Endothelial cell of umbilical vein (primary cell): Measurements from ENCODE around the gene MUC5AC. TPM values are rescaled to one million over a fixed set of nuclear protein-coding genes. Genes with fewer than 3 reads are reported as not detected.

Experiments used
- BruUV-seq: library from RNA; stranded (reverse); fragments of 400-500 nt; replicated peaks from 2 replicates; lab custom pipeline; 2021; lab: Mats Ljungman, UMichigan
- CTCF ChIA-PET: fragments of 300-600, 350-600 bp; sonication (Branson Sonifier 250); formaldehyde crosslinking; loops from one replicate; lab custom pipeline; 2021; ENCODE audit warnings: antibody characterized with exemption, inconsistent platforms; lab: Charles Lee
- POLR2A ChIA-PET: fragments of 300-600, 350-600 bp; sonication (Branson Sonifier 250); formaldehyde crosslinking; loops from one replicate; lab custom pipeline; 2021; ENCODE audit warnings: antibody characterized with exemption, inconsistent platforms; lab: Charles Lee
- DNase-seq: peaks from one replicate; pipeline ENCODE4 v3.0.0-alpha.2; 2011; ENCODE audit warnings: low read depth, low spot score
- FAIRE-seq: peaks from 2 replicates; lab custom pipeline; 2011; peaks lifted over from hg19 to GRCh38; lab: Jason Lieb, UNC
- H2AFZ ChIP-seq: 2 replicates; pipeline ENCODE4 v1.6.0; 2012; ENCODE audit warnings: low read depth, low read length, control low read depth, inconsistent platforms
- H3K27ac ChIP-seq: 2 replicates; pipeline ENCODE4 v1.5.1; 2011; ENCODE audit warnings: low read depth, mild to moderate bottlenecking, control low read depth, low read length, moderate library complexity; ENCODE audit not compliant: insufficient read depth
- H3K27me3 ChIP-seq, 2 experiments: 2 replicates each; pipeline versions ENCODE4 v1.6.0 to v1.6.1; 2011; ENCODE audit warnings: low read length in 2 of 2, mixed read lengths in 1 of 2; ENCODE audit not compliant: control insufficient read depth in 2 of 2, insufficient read depth in 2 of 2
- H3K36me3 ChIP-seq, 2 experiments: 2 replicates in 1 of 2; 3 replicates in 1 of 2; pipeline ENCODE4 v1.5.1; 2011; ENCODE audit warnings: low read length in 2 of 2, mild to moderate bottlenecking in 1 of 2, moderate library complexity in 1 of 2; ENCODE audit not compliant: control insufficient read depth in 2 of 2, insufficient read depth in 2 of 2; ENCODE audit errors: extremely low read depth in 1 of 2
- H3K4me1 ChIP-seq: 3 replicates; pipeline ENCODE4 v1.5.1; 2011; ENCODE audit warnings: mild to moderate bottlenecking, low read length; ENCODE audit not compliant: control insufficient read depth, insufficient read depth; ENCODE audit errors: extremely low read depth
- H3K4me2 ChIP-seq: 2 replicates; pipeline ENCODE4 v1.6.1; 2011; ENCODE audit warnings: low read length, control low read depth, mixed read lengths; ENCODE audit not compliant: insufficient read depth
- H3K4me3 ChIP-seq, 3 experiments: fragments of 200-600 bp in 1 of 3; sonication (generic), shearing (Covaris generic) in 1 of 3; replicated peaks in 1 of 3; 2 replicates each; pipeline ENCODE4 v1.5.1; 2011 to 2016; ENCODE audit warnings: control low read depth in 3 of 3, low read length in 3 of 3, mild to moderate bottlenecking in 2 of 3, inconsistent platforms in 1 of 3, low read depth in 1 of 3, moderate library complexity in 1 of 3; ENCODE audit not compliant: insufficient read depth in 1 of 3
- H3K79me2 ChIP-seq: 2 replicates; pipeline ENCODE4 v1.6.0; 2012; ENCODE audit warnings: low read length, inconsistent platforms; ENCODE audit not compliant: control insufficient read depth, insufficient read depth
- H3K9ac ChIP-seq: replicated peaks from 2 replicates; pipeline ENCODE3; 2011; ENCODE audit warnings: low read length, control low read depth; ENCODE audit not compliant: insufficient read depth; ENCODE audit errors: extremely low read depth
- H3K9me1 ChIP-seq: replicated peaks from 3 replicates; pipeline ENCODE4 v1.6.0; 2011; ENCODE audit warnings: mild to moderate bottlenecking, low read length; ENCODE audit not compliant: control insufficient read depth, insufficient read depth; ENCODE audit errors: extremely low read depth
- H3K9me3 ChIP-seq: replicated peaks from 2 replicates; pipeline ENCODE4 v1.5.1; 2012; ENCODE audit warnings: low read length, inconsistent platforms; ENCODE audit not compliant: control insufficient read depth, insufficient read depth
- H4K20me1 ChIP-seq: replicated peaks from 2 replicates; pipeline ENCODE3; 2011; ENCODE audit warnings: mild to moderate bottlenecking, low read length; ENCODE audit not compliant: control insufficient read depth, insufficient read depth; ENCODE audit errors: extremely low read depth
- CTCF ChIP-seq, 2 donors: IDR thresholded peaks; 1 replicate in 1 of 2; 2 replicates in 1 of 2; pipeline ENCODE4 v1.5.1; 2011; ENCODE audit warnings: low read length in 2 of 2, mild to moderate bottlenecking in 2 of 2, moderate library complexity in 2 of 2, control low read depth in 1 of 2, inconsistent platforms in 1 of 2, low read depth in 1 of 2; ENCODE audit not compliant: insufficient read depth in 1 of 2; ENCODE audit errors: extremely low read depth in 1 of 2
- EZH2 ChIP-seq: IDR thresholded peaks from 2 replicates; pipeline ENCODE4 v1.6.1; 2012; ENCODE audit warnings: borderline replicate concordance, low read depth, mild to moderate bottlenecking, moderate library complexity, low read length, inconsistent platforms; ENCODE audit not compliant: severe bottlenecking
- FOS ChIP-seq: IDR thresholded peaks from 2 replicates; pipeline ENCODE4 v1.6.1; 2011; ENCODE audit warnings: mild to moderate bottlenecking, low read length, moderate library complexity, borderline replicate concordance; ENCODE audit not compliant: insufficient read depth
- GATA2 ChIP-seq: IDR thresholded peaks from 2 replicates; pipeline ENCODE4 v1.7.0; 2011; ENCODE audit warnings: low read depth, mild to moderate bottlenecking, moderate library complexity, mixed read lengths, low read length; ENCODE audit not compliant: insufficient read length, insufficient read depth
- JUN ChIP-seq: IDR thresholded peaks from 2 replicates; pipeline ENCODE4 v1.6.1; 2011; ENCODE audit warnings: borderline replicate concordance, low read depth; ENCODE audit not compliant: insufficient read length, insufficient read depth
- MYC ChIP-seq: IDR thresholded peaks from one replicate; pipeline ENCODE4 v1.6.1; 2011; ENCODE audit warnings: mild to moderate bottlenecking, low read depth, low read length
- POLR2A ChIP-seq: IDR thresholded peaks from 2 replicates; pipeline ENCODE4 v1.6.1; 2012; ENCODE audit warnings: low read depth, mild to moderate bottlenecking, control low read depth, low read length
- POLR2AphosphoS5 ChIP-seq: IDR thresholded peaks from 2 replicates; pipeline ENCODE4 v1.6.1; 2012; ENCODE audit warnings: low read depth, mild to moderate bottlenecking, control low read depth, low read length, moderate library complexity; ENCODE audit not compliant: insufficient read depth
- dilution Hi-C: fragments of 300-500 bp; cut with MboI; formaldehyde crosslinking; loops from one replicate; pipeline ENCODE4 v1.15.0; 2019; ENCODE audit warnings: low sequenced_read_pairs; ENCODE audit not compliant: extremely low pct_ligation_motif_present
- intact Hi-C: fragments of 100-400 bp; cut with micrococcal nuclease; formaldehyde crosslinking; loops from one replicate; pipeline ENCODE4 v1.10.0; 2022
- polyA plus RNA-seq, 4 experiments: library from polyadenylated mRNA; depleted of rRNA in 3 of 4; stranded (reverse) in 3 of 4; unstranded in 1 of 4; fragments of >200 nt; gene quantifications; 2 replicates each; pipeline versions ENCODE4 v1.2.1 to v1.2.3, GENCODE V29; 2011 to 2012; ENCODE audit warnings: missing spikeins in 1 of 4
- total RNA-seq: library from RNA; stranded (reverse); gene quantifications from 2 replicates; pipeline ENCODE4 v1.2.3, GENCODE V29; 2021
- TF ChIP-seq, protein P1 (sequence below): IDR thresholded peaks from 2 replicates; pipeline ENCODE4 v1.6.1; 2011; ENCODE audit not compliant: insufficient read depth, insufficient read length

MUC5AC gene
- total and polyA plus RNA-seq, 2 donors (not counting 3 experiments of a cell fraction or from before 2014, with no cell fraction given) = not detected

- POLR2A ChIA-PET = no interaction called here
- Histone ChIP-seq H3K4me3 (no peak overlapping the region), H3K4me2 (no peak overlapping the region), H3K4me1 (no peaks in the 10 kb centered on the region), H3K9ac (no peak overlapping the region), H3K9me3 (no peaks in the 10 kb centered on the region), H3K36me3 (no peaks in the 10 kb centered on the region), H3K27ac (no peak overlapping the region), H4K20me1 (no peaks in the 10 kb centered on the region), H3K27me3 (no peaks in the 10 kb centered on the region), H3K9me1 (no peaks in the 10 kb centered on the region), H2AFZ (no peak overlapping the region), H3K79me2 (no peaks in the 10 kb centered on the region)
- intact Hi-C loops = no loop called here
- DNase-seq (no peak), FAIRE-seq (no peak)
- CTCF ChIA-PET = no interaction called here
- TF ChIP-seq GATA2 (no peak), EZH2 (no peak), CTCF (IDR thresholded peaks at IDR 0.05; ENCODE audit: extremely low read depth in 1 of 2, insufficient read depth in 1 of 2, low read depth in 1 of 2, low read length in 2 of 2) (no peak), FOS (no peak), JUN (no peak), POLR2AphosphoS5 (no peak), MYC (no peak), POLR2A (no peak)
- TF ChIP-seq, protein P1, sequence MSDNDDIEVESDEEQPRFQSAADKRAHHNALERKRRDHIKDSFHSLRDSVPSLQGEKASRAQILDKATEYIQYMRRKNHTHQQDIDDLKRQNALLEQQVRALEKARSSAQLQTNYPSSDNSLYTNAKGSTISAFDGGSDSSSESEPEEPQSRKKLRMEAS = no peak
- dilution Hi-C loops = no loop called here
- no TSS peak for BruUV-seq
These were observed 41.5 kb downstream of the MUC5AC start for GRCh38 chr11:1199241-1199750.
